ENCODE results near the gene PDS5A. TPM values are rescaled to one million over a fixed set of nuclear protein-coding genes. Genes with fewer than 3 reads are reported as not detected.
A peak's percentile ranks its signal among the peaks of the same experiment; 100 is the strongest.
"Not testable (repeated sequence)": the region's sequence is repeated elsewhere in the genome, so short reads cannot be mapped to it uniquely, and the experiment has no call there.

Gene PDS5A
- total and polyA plus RNA-seq, 7 donors: 14.2 to 34.0 (median 29.2) TPM

DNA sequence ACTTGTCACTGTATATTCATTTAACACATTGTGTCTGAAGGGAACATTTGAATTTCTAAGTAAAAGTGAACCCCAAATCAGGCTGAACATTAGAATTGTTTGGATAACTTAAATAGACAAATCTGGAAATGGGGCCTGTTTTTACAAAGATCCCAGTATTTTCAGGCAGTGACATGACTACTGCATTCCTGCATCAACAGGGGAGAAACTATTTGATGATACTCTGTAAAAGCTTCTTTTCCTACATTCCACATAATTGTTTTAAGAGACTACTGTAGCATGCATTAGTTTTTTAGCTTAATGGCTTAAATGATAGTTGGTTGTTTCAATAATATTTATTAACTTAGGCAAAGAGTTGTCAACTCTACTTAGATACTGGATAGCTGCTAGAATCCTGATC is 127.0 kb downstream of the PDS5A start:
- DNase-seq (no peak), ATAC-seq (no peak)
- peaks cover 3 to 60% of the 10 kb centered on the region in 2 donors for H3K36me3 ChIP-seq (ENCODE audit: insufficient read depth in 1 of 2, low read depth in 1 of 2)
- peaks cover under 1% of the 10 kb centered on the region for H3K9me3 ChIP-seq
- intact Hi-C loops (cut with DNase I): loop anchor here in 1 of 2 donors (10.0 kb wide), 1 partner anchor 156 kb away; the partner anchor contains the start of gene UBE2K
- TF ChIP-seq, protein P1, sequence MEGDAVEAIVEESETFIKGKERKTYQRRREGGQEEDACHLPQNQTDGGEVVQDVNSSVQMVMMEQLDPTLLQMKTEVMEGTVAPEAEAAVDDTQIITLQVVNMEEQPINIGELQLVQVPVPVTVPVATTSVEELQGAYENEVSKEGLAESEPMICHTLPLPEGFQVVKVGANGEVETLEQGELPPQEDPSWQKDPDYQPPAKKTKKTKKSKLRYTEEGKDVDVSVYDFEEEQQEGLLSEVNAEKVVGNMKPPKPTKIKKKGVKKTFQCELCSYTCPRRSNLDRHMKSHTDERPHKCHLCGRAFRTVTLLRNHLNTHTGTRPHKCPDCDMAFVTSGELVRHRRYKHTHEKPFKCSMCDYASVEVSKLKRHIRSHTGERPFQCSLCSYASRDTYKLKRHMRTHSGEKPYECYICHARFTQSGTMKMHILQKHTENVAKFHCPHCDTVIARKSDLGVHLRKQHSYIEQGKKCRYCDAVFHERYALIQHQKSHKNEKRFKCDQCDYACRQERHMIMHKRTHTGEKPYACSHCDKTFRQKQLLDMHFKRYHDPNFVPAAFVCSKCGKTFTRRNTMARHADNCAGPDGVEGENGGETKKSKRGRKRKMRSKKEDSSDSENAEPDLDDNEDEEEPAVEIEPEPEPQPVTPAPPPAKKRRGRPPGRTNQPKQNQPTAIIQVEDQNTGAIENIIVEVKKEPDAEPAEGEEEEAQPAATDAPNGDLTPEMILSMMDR (IDR thresholded peaks at IDR 0.05): no peak
- no peak overlapping the region for H3K27ac ChIP-seq
- H3K27me3 ChIP-seq (ENCODE audit: insufficient read depth in 3 of 3, low read length in 2 of 3): no peaks in the 10 kb centered on the region
- H3K4me1 ChIP-seq: peaks cover 3% of the 10 kb centered on the region
- no peak overlapping the region for H3K4me3 ChIP-seq

- Histone ChIP-seq H3K9me3 (no peaks in the 10 kb centered on the region), H3K4me1 (peaks cover 3% of the 10 kb centered on the region), H3K36me3 (ENCODE audit: insufficient read depth in 1 of 2, low read depth in 1 of 2) (peaks cover 4 to 71% of the 10 kb centered on the region in 2 donors), H3K27ac (peak overlapping the region; percentile 18), H3K27me3 (ENCODE audit: insufficient read depth in 3 of 3, low read length in 2 of 3) (no peaks in the 10 kb centered on the region), H3K4me3 (no peak overlapping the region)
- ATAC-seq (peak in 1 of 4 donors; percentile 51), DNase-seq (no peak)
- WGBS, 3 donors: 88 to 96% (median 94%) methylated on average over 1 of the region's 1 CpG
- TF ChIP-seq, protein P1 (IDR thresholded peaks at IDR 0.05): no peak
- intact Hi-C loops (cut with DNase I): loop anchor here in 1 of 2 donors (10.0 kb wide), 1 partner anchor 152 kb away; the partner anchor contains the start of gene UBE2K
These were observed 131.0 kb downstream of the PDS5A start for GRCh38 chr4:39846705-39847104.

GRCh38 chr4:39846120-39846519 is 131.6 kb downstream of the PDS5A start:
- Histone ChIP-seq H3K4me3 (no peak overlapping the region), H3K9me3 (no peaks in the 10 kb centered on the region), H3K27ac (no peak overlapping the region), H3K4me1 (peaks cover 3% of the 10 kb centered on the region), H3K27me3 (ENCODE audit: insufficient read depth in 3 of 3, low read length in 2 of 3) (no peaks in the 10 kb centered on the region), H3K36me3 (ENCODE audit: insufficient read depth in 1 of 2, low read depth in 1 of 2) (peaks cover 6 to 76% of the 10 kb centered on the region in 2 donors)
- intact Hi-C loops (cut with DNase I): loop anchor here in 1 of 2 donors (10.0 kb wide), 1 partner anchor 151 kb away; the partner anchor contains the start of gene UBE2K
- ATAC-seq: peak; percentile 59 to 93 (median 84)
- TF ChIP-seq, protein P1 (IDR thresholded peaks at IDR 0.05): no peak
- WGBS, 3 donors: 40 to 66% (median 47%) methylated on average over 12 of the region's 12 CpGs
- peak in 1 of 2 donors; percentile 58 for DNase-seq

DNA sequence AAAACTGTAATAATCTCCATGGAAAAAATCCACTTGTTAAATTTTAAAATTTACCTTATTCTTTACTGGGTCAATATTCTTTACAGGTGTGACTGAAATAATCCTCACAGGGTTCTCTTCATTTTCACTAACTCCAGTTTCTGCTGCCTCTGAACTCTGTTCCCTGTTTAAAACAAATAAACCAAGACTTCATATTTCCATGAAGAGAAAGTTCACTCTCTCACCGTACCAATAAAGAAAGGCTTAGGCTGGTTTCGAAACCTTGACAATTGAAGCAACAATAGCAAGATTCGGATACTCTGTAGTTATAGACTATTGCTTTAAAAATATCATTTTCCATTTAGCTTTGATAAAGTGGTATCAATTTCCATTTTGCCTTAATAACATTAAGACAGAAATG is 135.8 kb downstream of the PDS5A start:
- TF ChIP-seq, protein P1 (IDR thresholded peaks at IDR 0.05): no peak
- ATAC-seq: no peak
- Histone ChIP-seq H3K9me3 (no peaks in the 10 kb centered on the region), H3K4me1 (peaks cover 3% of the 10 kb centered on the region), H3K4me3 (no peak overlapping the region), H3K36me3 (ENCODE audit: insufficient read depth in 1 of 2, low read depth in 1 of 2) (peaks cover 10 to 89% of the 10 kb centered on the region in 2 donors), H3K27me3 (ENCODE audit: insufficient read depth in 3 of 3, low read length in 2 of 3) (no peaks in the 10 kb centered on the region), H3K27ac (no peak overlapping the region)
- DNase-seq: no peak
- intact Hi-C loops (cut with DNase I): loop anchor here in 1 of 2 donors (10.0 kb wide), 1 partner anchor 147 kb away; the partner anchor contains the start of gene UBE2K
- WGBS, 3 donors: 96 to 98% (median 96%) methylated on average over 3 of the region's 3 CpGs

DNA sequence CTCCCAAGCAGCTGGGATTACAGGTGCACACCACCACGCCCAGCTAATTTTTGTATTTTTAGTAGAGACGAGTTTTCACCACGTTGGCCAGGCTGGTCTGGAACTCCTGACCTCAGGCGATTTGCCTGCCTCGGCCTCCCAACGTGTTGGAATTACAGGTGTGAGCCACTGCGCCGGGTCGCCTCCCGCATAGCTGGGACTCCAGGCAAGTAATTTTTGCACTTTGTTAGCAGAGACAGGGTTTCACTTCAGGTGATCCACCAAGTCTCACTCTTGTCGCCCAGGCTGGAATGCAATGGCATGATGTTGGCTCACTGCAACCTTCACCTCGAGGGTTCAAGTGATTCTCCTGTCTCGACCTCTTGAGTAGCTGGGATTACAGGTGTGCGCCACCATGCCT is 137.2 kb downstream of the PDS5A start:
- not testable (repeated sequence) for ATAC-seq; H3K9me3 ChIP-seq; H3K4me3 ChIP-seq; H3K27me3 ChIP-seq (ENCODE audit: insufficient read depth in 3 of 3, low read length in 2 of 3); H3K27ac ChIP-seq; H3K4me1 ChIP-seq; DNase-seq
- peaks cover 12 to 94% of the 10 kb centered on the region in 2 donors for H3K36me3 ChIP-seq (ENCODE audit: insufficient read depth in 1 of 2, low read depth in 1 of 2)
- intact Hi-C loops (cut with DNase I): loop anchor here in 1 of 2 donors (10.0 kb wide), 1 partner anchor 146 kb away; the partner anchor contains the start of gene UBE2K
- 94 to 99% (median 96%) methylated on average over 14 of the region's 14 CpGs for WGBS, 3 donors
